Stimulated activated CD4-positive, alpha-beta T cell treated with anti-CD3 and anti-CD28 coated beads, Interleukin-4, amount 100 ng/mL, for 48 hours (primary cell): ENCODE measurements around the gene C1orf174.
A peak's percentile ranks its signal among the peaks of the same experiment; 100 is the strongest.

Experiments
- DNase-seq, 2 donors: peaks; one replicate each; pipeline ENCODE4 v3.0.0-alpha.2; 2020; ENCODE audit warnings: low read depth in 2 of 2

C1orf174 gene

DNA sequence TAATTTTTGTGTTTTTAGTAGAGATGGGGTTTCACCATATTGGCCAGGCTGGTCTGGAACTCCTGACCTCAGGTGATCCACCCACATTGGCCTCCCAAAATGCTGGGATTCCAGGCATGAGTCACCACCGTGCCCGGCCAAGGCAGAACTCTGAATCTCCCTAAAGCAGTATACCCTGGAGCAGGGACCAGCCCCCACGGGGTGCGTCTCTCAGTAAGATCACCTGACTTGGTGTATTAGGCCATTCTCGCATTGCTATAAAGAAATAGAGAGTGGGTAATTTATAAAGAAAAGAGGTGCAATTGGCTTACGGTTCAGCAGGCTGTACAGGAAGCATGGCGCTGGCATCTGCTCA lies 28.6 kb downstream of the C1orf174 start:
- no peak for DNase-seq

DNA sequence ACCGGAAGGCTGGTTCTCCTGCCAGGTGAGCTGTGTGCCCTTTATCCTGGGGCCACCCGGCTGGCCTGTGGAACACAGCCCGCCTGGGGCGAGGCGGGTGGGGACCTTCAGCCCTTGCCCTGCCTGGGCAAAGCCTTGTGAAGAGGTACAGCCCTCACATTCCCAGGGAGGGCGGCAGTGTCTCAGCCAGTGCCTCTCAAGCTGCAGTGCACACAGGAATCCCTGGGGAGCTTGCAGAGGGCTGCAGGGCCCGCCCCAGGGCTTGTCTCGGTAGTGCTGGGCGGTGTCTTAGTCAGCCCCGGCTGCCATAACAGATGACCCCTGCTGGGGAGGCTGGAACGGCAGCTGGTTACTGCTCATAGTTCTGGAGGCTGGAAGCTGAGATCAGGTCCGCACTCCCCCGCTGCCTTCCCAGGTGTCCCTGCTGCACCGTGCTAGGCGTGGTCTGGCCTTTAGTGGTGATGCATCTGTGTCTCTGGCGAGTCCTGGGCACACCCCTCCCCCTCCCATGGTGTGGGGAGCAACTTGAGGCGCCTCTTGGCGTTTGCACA lies 30.2 kb downstream of the C1orf174 start:
- DNase-seq = no peak

DNA sequence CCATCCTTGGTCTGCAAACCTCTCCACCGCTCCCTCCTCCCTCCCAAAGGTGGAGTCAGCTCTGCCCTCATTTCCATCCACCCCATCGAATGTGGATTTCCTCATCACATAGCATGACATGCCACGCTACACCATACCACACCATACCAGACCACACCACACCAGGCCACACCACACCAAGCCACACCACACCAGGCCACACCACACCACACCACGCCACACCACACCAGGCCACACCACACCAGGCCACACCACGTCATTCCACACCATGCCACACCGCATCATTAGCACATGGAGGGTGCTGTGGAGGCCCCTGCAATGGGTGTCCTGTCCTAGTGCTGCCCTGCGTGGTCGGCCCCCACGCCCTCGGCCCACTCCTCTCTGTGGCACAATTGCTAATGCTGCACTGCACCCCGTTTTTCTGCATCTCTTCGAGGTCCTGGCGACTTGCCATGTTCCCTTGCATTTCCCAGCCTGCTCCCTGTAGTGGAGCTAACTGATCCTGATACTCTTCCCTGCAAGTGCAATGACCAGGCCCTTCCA lies 31.5 kb downstream of the C1orf174 start:
- DNase-seq = no peak

DNA sequence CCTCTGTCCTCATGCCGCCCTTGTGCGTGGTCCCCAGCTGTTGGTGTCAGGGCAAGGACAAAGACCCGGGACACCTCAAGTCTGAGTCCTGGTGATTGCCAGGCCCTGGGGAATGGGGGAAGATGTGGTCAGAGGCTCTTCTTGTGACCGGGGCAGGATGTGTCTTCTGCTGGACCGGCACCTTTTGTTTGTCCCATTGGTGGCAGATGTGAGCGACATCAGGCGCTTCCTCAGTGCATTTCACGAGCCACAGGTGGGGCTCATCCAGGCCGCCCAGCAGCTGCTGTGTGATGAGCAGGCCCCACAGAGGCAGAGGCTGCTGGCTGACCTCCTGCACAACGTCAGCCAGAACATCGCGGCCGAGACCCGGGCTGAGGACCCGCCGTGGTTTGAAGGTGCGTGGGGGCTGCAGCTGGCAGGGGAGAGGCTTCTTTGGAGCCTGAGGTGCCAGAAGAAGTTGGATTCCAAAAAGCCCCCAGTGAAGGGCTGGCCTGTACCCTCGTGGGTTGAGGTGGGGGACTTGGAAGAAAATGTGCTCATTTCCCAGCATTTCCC lies 34.4 kb downstream of the C1orf174 start:
- DNase-seq = no peak

DNA sequence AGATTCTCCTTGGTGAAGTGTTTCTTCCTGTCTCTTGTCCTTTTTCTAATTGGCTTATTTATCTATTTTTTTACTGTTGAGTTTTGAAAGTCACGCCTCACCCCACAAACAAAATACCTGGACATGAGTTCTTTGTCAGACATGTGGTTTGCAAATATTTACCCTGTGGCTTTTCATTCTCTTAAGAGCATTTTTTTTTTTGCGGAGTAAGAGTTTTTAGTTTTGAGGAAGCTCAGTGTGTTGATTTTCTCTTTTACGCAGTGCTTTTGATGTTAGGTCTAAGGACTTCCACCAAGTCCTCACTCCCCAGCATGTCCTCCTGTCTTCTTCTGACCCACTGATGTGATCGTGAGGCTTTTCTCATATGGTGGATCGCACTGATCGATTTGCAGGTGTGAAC lies 35.2 kb downstream of the C1orf174 start:
- DNase-seq = no peak

DNA sequence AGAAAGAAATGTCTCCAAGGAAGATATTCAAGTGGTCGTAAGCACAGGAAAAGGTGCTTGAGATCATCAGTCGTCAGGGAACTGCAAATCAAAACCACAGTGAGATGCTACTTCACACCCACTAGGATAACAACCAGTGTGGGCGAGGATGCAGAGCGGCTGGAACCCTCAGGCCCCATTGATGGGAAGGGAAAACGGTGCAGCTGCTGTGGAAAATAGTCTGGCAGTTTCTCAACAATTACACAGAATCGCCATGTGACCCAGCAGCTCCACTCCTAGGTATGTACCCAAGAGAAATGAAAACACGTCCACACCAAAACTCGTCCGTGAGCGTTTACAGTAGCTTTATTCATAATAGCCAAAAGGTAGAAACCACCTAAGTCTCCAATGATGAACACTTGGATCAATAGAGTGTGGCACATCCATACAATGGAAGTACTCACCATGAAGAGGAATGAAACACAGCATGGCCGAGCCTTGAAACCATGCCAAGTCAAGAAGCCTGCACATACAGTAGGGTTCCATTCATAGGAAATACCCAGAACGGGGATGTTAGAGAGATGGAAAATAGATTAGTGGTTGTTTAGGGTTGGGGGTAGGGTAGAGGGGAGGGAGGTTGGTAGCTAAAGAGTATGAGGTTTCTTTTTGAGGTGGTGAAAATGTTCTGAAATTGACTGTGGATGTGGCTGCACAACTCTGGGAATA lies 36.7 kb downstream of the C1orf174 start:
- no peak for DNase-seq

DNA sequence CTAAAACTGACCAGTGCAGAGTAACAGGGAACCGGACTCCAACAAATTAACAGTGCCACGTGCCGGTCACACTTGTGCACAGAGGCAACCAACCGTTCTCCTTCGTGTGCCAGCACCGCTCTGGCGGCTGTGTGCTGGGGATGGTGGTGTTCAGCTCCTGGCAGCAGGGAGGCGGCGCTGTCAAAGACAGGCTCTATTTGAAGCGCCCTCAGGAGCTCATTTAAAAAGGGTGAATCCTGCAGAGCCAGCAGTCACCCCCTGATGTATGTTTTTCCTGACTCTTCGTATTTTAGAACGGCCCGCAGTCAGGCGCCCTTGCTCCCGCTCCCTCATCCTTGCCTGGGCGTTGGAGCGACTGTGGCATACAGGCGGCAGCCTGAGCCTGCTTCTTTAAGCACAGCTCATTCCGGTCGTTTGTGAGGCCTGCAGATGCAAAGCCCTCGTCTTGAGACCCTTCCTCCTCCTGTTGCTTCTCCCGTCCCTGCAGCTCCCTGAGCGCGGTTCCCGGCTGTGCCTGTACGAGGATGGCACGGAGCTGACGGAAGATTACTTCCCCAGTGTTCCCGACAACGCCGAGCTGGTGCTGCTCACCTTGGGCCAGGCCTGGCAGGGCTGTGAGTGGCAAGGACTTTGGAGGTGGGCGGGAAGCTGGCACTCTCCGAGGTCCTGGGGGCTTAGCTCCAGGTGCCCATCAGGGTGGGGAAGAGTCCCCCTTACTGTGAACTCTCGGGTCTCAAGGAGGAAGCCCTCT lies 41.7 kb downstream of the C1orf174 start:
- no peak for DNase-seq

DNA sequence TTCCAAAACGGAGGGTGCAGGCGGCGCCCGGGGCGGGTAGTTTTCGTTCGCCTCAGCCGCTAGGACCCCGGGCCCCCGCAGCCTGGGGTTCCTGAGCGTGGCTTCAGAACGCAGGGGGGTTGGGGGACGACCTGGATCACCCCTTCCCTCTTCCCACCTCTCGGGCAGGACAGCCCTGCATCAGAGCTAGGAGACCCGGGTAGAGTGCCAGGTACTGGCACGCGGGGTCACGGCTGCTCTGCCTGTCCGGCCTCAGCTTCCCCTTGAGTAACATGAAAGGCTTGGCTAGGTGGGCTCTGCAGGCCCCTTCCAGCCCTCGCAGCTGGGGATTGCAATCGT lies 42.3 kb downstream of the C1orf174 start:
- no peak for DNase-seq

DNA sequence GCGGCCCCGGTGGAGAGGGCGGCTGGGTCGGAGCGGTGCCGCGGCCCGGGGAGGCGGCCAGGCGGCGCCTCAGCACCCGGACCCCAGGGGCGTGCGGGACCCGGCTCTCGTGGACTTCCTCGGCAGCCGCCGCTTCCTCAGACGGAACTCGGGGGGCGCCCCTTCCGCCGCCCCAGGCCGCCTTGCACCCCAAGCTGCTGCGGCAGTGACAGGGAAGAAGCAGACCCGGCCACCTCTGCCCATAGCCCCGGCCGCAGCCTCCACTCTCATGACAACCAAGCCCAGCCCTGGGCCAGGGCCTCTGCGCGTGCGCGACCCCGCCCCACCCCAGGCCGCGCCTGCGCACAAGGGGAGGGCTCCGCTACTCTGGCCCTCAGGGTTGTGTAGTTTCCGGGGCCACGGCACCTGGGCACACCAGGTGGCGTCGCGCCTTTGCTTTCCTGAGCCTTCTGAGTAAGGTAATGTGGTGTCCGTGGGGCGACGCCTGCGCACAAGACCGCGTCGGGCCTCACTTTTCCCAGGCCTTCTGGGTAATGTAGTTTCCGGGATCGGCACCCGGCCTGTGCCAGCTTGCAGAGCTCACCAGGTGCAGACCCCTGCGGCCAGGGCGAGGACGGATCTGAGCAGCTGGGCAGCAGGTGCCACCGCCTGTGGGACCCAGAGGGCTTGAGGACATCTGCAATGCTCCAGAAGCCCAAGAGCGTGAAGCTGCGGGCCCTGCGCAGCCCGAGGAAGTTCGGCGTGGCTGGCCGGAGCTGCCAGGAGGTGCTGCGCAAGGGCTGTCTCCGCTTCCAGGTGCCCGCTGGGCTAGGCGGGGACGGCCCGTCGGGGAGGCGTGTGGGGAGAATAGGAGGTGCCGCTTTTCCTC lies 42.9 kb downstream of the C1orf174 start, which contains the start of the genes CEP104 and DFFB:
Gene CEP104, minus strand, starts transcription at position 289 of the 868 bp plus-strand sequence. CDS start 4,804 bp downstream, outside the sequence.
Gene DFFB, plus strand, starts transcription at position 554 of the 868 bp plus-strand sequence. Its CDS starts 128 bp downstream, at position 682.
- peak; percentile 90 to 91 for DNase-seq

DNA sequence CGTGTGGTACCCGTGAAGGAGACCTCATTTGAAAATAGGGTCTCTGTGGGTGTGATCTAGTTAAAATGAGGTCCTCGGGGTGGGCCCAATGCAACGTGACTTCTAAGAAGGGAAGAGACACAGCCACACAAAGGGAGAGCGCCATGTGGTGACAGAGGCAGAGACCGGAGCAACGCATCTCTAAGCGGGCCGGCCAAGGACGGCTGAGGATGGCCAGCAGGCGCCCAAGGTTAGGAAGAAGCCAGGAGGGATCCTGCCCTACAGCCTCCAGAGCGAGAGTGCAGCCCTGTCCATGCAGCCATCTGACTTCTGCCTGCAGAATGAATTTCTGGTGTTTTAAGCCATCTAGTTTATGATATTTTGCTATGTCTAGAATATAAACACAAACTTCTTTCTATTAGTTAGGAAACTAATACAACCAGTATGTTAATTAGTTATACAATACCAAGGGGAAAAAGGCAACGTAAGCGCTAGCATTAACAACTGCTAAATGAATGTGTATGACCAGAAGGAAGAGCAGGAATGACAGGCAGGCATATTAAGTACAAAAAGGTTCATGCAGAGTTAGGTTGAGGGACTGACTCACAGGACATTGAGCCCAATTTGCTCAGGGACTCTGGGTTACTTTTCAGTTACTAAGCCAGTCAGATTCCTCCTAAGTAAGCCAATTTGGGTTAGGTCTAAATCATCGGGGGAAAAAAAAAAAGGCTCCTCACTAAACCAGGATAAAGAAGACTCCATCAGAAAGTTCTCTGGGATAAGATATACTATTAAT lies 47.2 kb downstream of the C1orf174 start:
- DNase-seq = no peak

DNA sequence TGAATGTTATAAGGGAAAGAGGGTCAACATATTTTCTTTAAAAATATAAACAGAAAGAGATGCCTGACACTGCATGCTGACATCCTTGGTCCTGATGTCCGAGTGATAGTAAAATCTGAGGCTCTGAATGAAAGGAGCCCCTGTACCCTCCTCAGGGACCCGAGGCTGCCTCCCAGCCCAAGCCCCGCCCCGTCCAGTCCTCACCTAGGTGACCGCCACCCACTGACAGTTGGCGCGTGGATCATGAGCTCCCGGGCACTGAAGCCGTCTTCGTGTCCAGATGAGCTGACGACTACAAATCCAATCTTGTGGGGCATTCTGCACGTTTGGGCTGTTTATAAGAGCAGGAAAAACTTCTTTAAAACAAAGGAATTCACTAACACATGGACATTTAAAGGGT lies 48.0 kb downstream of the C1orf174 start:
- DNase-seq = no peak

DNA sequence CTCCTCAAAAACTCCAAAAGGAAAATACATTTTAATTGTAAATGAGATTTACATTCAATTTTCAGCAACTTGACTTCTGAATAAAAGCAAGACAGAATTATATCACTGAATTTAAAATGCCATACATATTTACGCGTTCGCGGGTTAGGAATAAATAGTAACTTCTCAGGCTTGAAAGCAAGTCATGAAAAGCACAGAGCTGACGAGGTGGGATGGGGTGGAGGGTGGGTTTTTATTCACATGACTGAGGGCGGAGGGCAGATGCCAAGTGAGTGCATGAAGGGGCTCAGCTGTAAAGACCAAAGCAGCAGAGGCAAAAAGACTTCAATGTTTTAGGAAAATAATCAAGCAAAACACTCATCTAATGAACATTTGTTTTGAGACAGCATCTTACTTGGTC lies 48.8 kb downstream of the C1orf174 start:
- no peak for DNase-seq

DNA sequence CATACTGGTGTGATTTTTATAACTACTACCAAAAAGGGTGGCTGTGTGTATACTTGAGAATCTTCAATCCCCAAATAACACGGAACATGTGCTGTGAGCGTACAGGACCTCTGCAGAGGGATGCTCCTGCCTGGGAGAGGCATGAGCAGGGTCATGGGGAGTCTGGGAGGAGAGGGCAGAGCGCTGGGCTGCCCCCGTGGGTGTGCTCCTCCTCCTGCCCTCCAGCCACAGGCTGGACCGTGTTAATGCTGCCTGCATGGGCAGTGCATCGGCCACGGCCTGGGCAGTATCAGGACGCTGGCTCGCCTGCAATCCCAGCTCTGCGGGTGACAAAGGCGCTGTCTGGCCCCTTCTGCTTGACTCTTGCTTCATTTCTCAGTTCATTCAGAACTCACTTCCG lies 49.2 kb downstream of the C1orf174 start:
- no peak for DNase-seq

DNA sequence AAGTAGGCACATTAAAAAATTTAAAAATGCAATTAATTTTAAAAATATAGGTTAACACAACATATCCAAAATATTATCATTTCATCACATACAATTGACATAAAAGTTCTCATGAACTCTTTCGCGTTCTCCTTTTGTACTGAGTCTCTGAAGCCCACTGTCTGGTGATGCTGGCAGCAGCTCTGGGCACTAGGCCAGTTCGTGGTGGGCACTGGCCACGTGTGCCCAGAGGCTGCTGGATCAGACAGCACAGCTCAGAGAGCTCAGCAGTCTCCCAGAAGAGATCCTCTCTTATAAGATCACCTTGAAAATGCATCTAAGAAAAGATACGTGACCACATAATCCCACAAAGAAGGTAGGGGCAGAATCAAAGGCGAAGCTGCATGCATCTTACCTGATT lies 53.0 kb downstream of the C1orf174 start:
- no peak for DNase-seq

DNA sequence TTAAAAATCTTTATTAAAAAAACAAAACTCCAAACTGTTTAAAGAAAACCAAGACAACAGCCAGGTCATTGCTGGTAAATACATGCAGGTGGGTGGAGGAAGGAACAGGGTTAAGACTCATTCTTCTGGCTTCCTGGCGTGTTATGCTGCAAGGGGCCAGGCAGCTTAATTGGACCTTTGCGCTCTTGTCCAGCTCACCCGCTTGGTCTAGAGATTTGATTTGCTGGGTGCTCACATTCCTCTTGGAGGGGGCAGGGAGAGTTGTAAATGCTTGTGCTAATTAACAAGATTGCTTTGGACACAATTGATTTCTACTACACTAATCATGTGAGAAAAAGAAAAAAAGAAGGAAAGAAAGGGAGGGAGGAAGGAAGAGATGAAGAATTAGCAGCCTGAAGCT lies 53.5 kb downstream of the C1orf174 start:
- no peak for DNase-seq

DNA sequence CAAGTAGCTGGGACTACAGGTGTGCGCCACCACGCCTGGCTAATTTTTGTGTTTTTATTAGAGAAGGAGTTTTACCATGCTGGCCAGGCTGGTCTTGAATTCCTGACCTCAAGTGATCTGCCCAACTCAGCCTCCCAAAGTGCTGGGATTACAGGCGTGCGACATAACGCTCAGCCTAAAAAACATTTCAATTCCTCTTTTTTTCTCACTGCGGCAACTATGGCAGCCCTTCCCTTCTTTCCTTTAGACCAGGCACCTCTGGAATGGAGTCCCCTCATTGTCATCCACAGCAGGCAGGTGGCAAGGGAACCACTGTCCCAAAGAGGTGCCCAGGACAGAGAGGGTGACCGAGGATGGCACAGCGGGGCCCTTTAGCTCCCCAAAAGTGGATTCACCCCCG lies 57.2 kb downstream of the C1orf174 start:
- no peak for DNase-seq

DNA sequence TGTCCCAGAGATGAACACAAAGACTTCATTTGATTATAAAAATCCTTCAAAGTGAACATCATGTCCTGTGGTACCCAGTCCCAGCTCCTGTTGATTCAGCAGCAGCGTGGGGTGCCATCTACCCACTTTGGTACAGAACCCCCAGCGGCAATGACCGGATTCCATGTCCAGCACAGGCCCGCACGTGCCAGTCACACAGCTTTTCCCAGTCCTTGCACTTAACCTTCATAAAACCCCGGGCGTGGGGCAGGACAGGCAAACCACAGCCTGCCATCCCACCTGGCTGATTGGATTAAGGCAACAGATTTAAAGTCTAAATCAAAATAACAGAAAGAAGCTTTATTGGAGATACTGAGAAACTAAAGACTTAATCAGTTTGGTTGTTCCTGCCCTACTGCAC lies 58.6 kb downstream of the C1orf174 start:
- DNase-seq = no peak
